Measurements from ENCODE around the gene SNTG2. TPM values are rescaled to one million over a fixed set of nuclear protein-coding genes. Genes with fewer than 3 reads are reported as not detected.
A peak's percentile ranks its signal among the peaks of the same experiment; 100 is the strongest.

Gene SNTG2
- total RNA-seq, 2 experiments from 2014 or later: not detected

DNA sequence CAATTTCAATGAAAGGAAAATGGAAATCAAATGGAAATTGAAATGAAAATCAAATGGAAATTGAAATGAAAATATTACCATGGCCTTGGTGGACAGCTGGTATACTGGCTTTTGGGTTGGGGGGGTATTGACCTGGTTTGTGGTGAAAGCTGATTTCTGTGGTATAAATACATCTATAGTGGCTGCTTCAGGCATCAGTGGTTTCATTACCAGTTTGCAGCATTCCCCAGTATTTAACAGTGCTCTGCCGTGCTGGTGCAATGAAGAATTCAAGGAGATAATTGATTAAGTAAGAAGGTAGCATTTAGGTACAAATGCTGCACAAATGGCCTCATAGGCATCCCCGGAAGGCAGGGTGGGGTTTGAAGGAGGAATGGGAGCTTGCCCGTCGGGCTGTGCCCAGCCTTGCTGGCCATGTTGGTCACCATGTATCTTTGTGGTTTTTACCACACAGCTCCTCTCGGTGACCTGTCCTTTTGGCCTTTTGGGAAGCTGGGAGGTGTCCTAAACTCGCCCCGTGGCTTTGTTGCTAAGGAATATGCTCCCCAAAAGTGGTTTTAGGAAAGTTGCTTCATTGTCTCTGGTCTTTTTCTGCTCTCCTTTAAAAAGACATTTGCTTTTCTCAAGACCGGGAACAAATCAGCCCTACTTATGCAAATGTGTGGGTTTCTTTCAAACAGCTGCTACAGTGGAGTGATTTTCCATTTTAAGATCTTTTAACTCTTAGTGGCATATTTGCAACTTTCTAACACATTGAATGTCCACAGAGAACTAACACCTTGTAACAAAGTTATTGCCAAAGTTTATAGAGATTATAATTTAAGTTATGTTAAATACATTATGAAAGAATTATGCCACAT lies 28.6 kb downstream of the SNTG2 start:
- BruUV-seq (replicated peaks): no TSS peak
- intact Hi-C loops (cut with micrococcal nuclease; ENCODE audit: unreplicated experiment): no loop called here
- no peak overlapping the region for H3K27ac ChIP-seq (ENCODE audit: low read depth, low read length, poor library complexity, severe bottlenecking)
- no peaks in the 10 kb centered on the region for H4K20me1 ChIP-seq (ENCODE audit: insufficient read depth, low read length)
- H2AFZ ChIP-seq (ENCODE audit: low read length): peak overlapping the region; percentile 67; the same call in 1 of the 2 replicates
- no peaks in the 10 kb centered on the region for H3K9me3 ChIP-seq (ENCODE audit: low read length)
- no peaks in the 10 kb centered on the region for H3K36me3 ChIP-seq (ENCODE audit: insufficient read depth, low read length)
- DNase-seq (ENCODE audit: low spot score): peak; percentile 3
- ChIA-PET POLR2A (no interaction called here), CTCF (ENCODE audit: unreplicated experiment) (interaction anchor here (0.6 kb wide), 1 partner anchor 303 kb away, joined by 3 read pairs; no protein-coding TSS in a partner anchor)
- no peak for TF ChIP-seq EZH2phosphoT487 (IDR thresholded peaks at IDR 0.05; ENCODE audit: borderline replicate concordance, low read depth, low read length)
- TF ChIP-seq, protein P1, sequence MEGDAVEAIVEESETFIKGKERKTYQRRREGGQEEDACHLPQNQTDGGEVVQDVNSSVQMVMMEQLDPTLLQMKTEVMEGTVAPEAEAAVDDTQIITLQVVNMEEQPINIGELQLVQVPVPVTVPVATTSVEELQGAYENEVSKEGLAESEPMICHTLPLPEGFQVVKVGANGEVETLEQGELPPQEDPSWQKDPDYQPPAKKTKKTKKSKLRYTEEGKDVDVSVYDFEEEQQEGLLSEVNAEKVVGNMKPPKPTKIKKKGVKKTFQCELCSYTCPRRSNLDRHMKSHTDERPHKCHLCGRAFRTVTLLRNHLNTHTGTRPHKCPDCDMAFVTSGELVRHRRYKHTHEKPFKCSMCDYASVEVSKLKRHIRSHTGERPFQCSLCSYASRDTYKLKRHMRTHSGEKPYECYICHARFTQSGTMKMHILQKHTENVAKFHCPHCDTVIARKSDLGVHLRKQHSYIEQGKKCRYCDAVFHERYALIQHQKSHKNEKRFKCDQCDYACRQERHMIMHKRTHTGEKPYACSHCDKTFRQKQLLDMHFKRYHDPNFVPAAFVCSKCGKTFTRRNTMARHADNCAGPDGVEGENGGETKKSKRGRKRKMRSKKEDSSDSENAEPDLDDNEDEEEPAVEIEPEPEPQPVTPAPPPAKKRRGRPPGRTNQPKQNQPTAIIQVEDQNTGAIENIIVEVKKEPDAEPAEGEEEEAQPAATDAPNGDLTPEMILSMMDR (conservative IDR thresholded peaks at IDR 0.05; ENCODE audit: low read length): no peak
- peaks cover 9% of the 10 kb centered on the region for H3K4me1 ChIP-seq (ENCODE audit: insufficient read depth, low read length, poor library complexity, severe bottlenecking)
- no peaks in the 10 kb centered on the region for H3K79me2 ChIP-seq (ENCODE audit: insufficient read depth, low read depth, low read length)
- H3K9me2 ChIP-seq (ENCODE audit: insufficient read depth, low read length): no peaks in the 10 kb centered on the region
- peak overlapping the region; percentile 12 for H3K4me3 ChIP-seq (ENCODE audit: low read depth, low read length, poor library complexity, severe bottlenecking)
- peak overlapping the region; percentile 48 for H3K4me2 ChIP-seq (ENCODE audit: low read length)

DNA sequence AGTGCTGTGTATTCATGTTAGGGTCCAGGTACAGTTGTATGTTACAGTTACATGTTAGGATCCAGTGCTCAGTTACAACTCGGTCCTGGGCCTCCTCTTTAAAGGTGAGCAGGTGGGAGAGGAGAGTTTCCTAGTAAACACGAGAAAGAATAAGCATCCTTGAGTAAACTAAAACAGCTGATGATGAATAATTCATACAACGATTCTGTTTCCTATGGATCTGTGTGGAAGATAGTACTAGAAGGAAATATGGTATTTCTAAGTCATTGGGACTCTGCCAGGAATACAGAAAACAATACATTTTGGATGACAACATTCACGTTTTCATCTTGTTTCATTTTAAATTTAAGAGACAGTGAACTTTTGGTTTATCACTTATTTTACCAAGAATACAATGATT lies 29.5 kb downstream of the SNTG2 start:
- Histone ChIP-seq H2AFZ (ENCODE audit: low read length) (no peak overlapping the region), H3K27ac (ENCODE audit: low read depth, low read length, poor library complexity, severe bottlenecking) (no peak overlapping the region), H3K36me3 (ENCODE audit: insufficient read depth, low read length) (no peaks in the 10 kb centered on the region), H3K4me2 (ENCODE audit: low read length) (no peak overlapping the region), H4K20me1 (ENCODE audit: insufficient read depth, low read length) (no peaks in the 10 kb centered on the region), H3K4me1 (ENCODE audit: insufficient read depth, low read length, poor library complexity, severe bottlenecking) (peaks cover 9% of the 10 kb centered on the region), H3K9me3 (ENCODE audit: low read length) (no peaks in the 10 kb centered on the region), H3K4me3 (ENCODE audit: low read depth, low read length, poor library complexity, severe bottlenecking) (no peak overlapping the region), H3K9me2 (ENCODE audit: insufficient read depth, low read length) (no peaks in the 10 kb centered on the region), H3K79me2 (ENCODE audit: insufficient read depth, low read depth, low read length) (no peaks in the 10 kb centered on the region)
- DNase-seq (ENCODE audit: low spot score): no peak
- ChIA-PET CTCF (ENCODE audit: unreplicated experiment) (no interaction called here), POLR2A (no interaction called here)
- BruUV-seq (replicated peaks): no TSS peak
- intact Hi-C loops (cut with micrococcal nuclease; ENCODE audit: unreplicated experiment): no loop called here
- no peak for TF ChIP-seq EZH2phosphoT487 (IDR thresholded peaks at IDR 0.05; ENCODE audit: borderline replicate concordance, low read depth, low read length)
- TF ChIP-seq, protein P1 (conservative IDR thresholded peaks at IDR 0.05; ENCODE audit: low read length): no peak

DNA sequence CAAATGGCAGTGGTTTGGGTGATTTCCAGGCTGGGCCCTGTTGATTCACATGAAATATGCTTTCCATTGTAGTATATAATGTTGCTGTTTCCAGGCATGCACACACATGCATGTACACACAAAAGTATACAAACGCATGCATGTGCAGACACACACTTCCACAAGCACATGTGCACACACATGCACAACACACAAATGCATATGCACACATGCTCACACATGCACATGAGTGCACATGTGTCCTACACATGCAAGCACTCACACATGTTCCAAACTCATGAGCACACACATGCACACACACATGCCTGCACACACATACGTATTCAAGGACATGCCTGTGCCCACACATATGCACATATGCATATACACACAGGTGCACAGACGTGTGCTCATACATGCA lies 30.6 kb downstream of the SNTG2 start:
- DNase-seq (ENCODE audit: low spot score): no peak
- TF ChIP-seq, protein P1 (conservative IDR thresholded peaks at IDR 0.05; ENCODE audit: low read length): no peak
- TF ChIP-seq EZH2phosphoT487 (IDR thresholded peaks at IDR 0.05; ENCODE audit: borderline replicate concordance, low read depth, low read length): no peak
- Histone ChIP-seq H3K27ac (ENCODE audit: low read depth, low read length, poor library complexity, severe bottlenecking) (no peak overlapping the region), H4K20me1 (ENCODE audit: insufficient read depth, low read length) (no peaks in the 10 kb centered on the region), H3K4me3 (ENCODE audit: low read depth, low read length, poor library complexity, severe bottlenecking) (no peak overlapping the region), H3K9me3 (ENCODE audit: low read length) (no peaks in the 10 kb centered on the region), H3K4me2 (ENCODE audit: low read length) (no peak overlapping the region), H3K9me2 (ENCODE audit: insufficient read depth, low read length) (no peaks in the 10 kb centered on the region), H3K4me1 (ENCODE audit: insufficient read depth, low read length, poor library complexity, severe bottlenecking) (peaks cover 9% of the 10 kb centered on the region), H2AFZ (ENCODE audit: low read length) (no peak overlapping the region), H3K79me2 (ENCODE audit: insufficient read depth, low read depth, low read length) (no peaks in the 10 kb centered on the region), H3K36me3 (ENCODE audit: insufficient read depth, low read length) (no peaks in the 10 kb centered on the region)
- CTCF ChIA-PET (ENCODE audit: unreplicated experiment): no interaction called here
- BruUV-seq (replicated peaks): no TSS peak
- intact Hi-C loops (cut with micrococcal nuclease; ENCODE audit: unreplicated experiment): no loop called here
- POLR2A ChIA-PET: no interaction called here
